H1 (cell line): Measurements from ENCODE around the gene SSPN. TPM values are rescaled to one million over a fixed set of nuclear protein-coding genes. Genes with fewer than 3 reads are reported as not detected.

Experiments
- CREB1 ChIP-seq: IDR thresholded peaks from 2 replicates; pipeline ENCODE4 v1.6.1; 2012; ENCODE audit warnings: inconsistent platforms
- CTBP2 ChIP-seq: IDR thresholded peaks from 2 replicates; pipeline ENCODE4 v1.7.0; 2011; ENCODE audit warnings: borderline replicate concordance, mild to moderate bottlenecking, moderate library complexity, mixed read lengths, low read length; ENCODE audit not compliant: insufficient read depth, insufficient read length
- FOSL1 ChIP-seq: IDR thresholded peaks from 2 replicates; pipeline ENCODE4 v1.6.1; 2011; ENCODE audit warnings: mild to moderate bottlenecking, low read depth, low read length, moderate library complexity; ENCODE audit not compliant: insufficient read depth
- GTF2F1 ChIP-seq: IDR thresholded peaks from 2 replicates; pipeline ENCODE4 v1.6.1; 2012; ENCODE audit warnings: low read depth, low read length, improper control_type of control experiment, borderline replicate concordance
- RNF2 ChIP-seq: fragments of 200-900, 300-1000 bp; sonication (generic); IDR thresholded peaks from 2 replicates; pipeline ENCODE4 v1.7.1; 2016; ENCODE audit warnings: borderline replicate concordance, low read depth, mild to moderate bottlenecking, antibody characterized with exemption, low read length; ENCODE audit not compliant: poor library complexity, severe bottlenecking; ENCODE audit errors: missing control alignments
- polyA plus RNA-seq, 7 experiments: library from polyadenylated mRNA; depleted of rRNA in 3 of 7; stranded (reverse) in 5 of 7; unstranded in 2 of 7; fragments of >200 nt in 5 of 7; fragments of 200-250 nt in 2 of 7; gene quantifications; 1 replicate in 5 of 7; 2 replicates in 1 of 7; 4 replicates in 1 of 7; pipeline versions ENCODE4 v1.2.1 to v1.2.3, GENCODE V29; 2011 to 2013; ENCODE audit warnings: missing spikeins in 2 of 7, mixed read lengths in 2 of 7
- total RNA-seq: library from RNA; stranded (reverse); fragmentation: NEBNext Ultra II Directional; extraction: Animal tissue kit (Norgen Biotek cat#: 25700); gene quantifications from 2 replicates; pipeline ENCODE4 v1.2.1, GENCODE V29; 2021

Gene SSPN
- total and polyA plus RNA-seq, 2 of the 8 experiments (the other 6 are each of a cell fraction or from before 2014, with no cell fraction given), result 0.86 to 1.8 TPM

- TF ChIP-seq CTBP2, result no peak
- no peak for TF ChIP-seq GTF2F1
- TF ChIP-seq RNF2, result no peak
- TF ChIP-seq FOSL1, result no peak
- no peak for TF ChIP-seq CREB1
These were observed 76.6 kb downstream of the SSPN start (continued) for GRCh38 chr12:26271889-26272492.
